Activated CD4-positive, alpha-beta memory T cell treated with anti-CD3 and anti-CD28 coated beads for 36 hours (primary cell): ENCODE data around the gene AAMP. TPM values are rescaled to one million over a fixed set of nuclear protein-coding genes. Genes with fewer than 3 reads are reported as not detected.
"Not testable (repeated sequence)": the region's sequence is repeated elsewhere in the genome, so short reads cannot be mapped to it uniquely, and the experiment has no call there.

Experiments
- CTCF ChIA-PET: fragments of 350-600 bp; sonication (Branson Sonifier 250); formaldehyde crosslinking; loops from one replicate; lab custom pipeline; 2021; ENCODE audit warnings: antibody characterized with exemption, inconsistent platforms; lab: Charles Lee
- POLR2A ChIA-PET: fragments of 350-600 bp; sonication (Branson Sonifier 250); formaldehyde crosslinking; loops from one replicate; lab custom pipeline; 2021; ENCODE audit warnings: antibody characterized with exemption; lab: Charles Lee
- DNase-seq: peaks from one replicate; pipeline ENCODE4 v3.0.0-alpha.2; 2020
- H3K27ac Mint-ChIP-seq: one replicate; pipeline ENCODE4 v1.8.0; 2021; ENCODE audit warnings: mixed read lengths
- H3K27me3 Mint-ChIP-seq: one replicate; pipeline ENCODE4 v1.8.0; 2021; ENCODE audit warnings: mixed read lengths
- H3K36me3 Mint-ChIP-seq: one replicate; pipeline ENCODE4 v1.8.0; 2021; ENCODE audit warnings: mixed read lengths
- H3K4me1 Mint-ChIP-seq: one replicate; pipeline ENCODE4 v1.8.0; 2021; ENCODE audit warnings: low read depth, mixed read lengths
- H3K4me3 Mint-ChIP-seq: one replicate; pipeline ENCODE4 v1.8.0; 2021; ENCODE audit warnings: mild to moderate bottlenecking, mixed read lengths
- H3K9me3 Mint-ChIP-seq: one replicate; pipeline ENCODE4 v1.8.0; 2021; ENCODE audit warnings: mixed read lengths
- intact Hi-C: fragments of 100-400 bp; cut with micrococcal nuclease; formaldehyde crosslinking; loops from one replicate; pipeline ENCODE4 v1.15.1; 2023
- total RNA-seq, 2 experiments: library from RNA; stranded (reverse); gene quantifications; one replicate each; pipeline ENCODE4 v1.2.3, GENCODE V29; 2021

AAMP gene
- 10 to 100 TPM; 60.8 to 65.6 TPM for total RNA-seq

DNA sequence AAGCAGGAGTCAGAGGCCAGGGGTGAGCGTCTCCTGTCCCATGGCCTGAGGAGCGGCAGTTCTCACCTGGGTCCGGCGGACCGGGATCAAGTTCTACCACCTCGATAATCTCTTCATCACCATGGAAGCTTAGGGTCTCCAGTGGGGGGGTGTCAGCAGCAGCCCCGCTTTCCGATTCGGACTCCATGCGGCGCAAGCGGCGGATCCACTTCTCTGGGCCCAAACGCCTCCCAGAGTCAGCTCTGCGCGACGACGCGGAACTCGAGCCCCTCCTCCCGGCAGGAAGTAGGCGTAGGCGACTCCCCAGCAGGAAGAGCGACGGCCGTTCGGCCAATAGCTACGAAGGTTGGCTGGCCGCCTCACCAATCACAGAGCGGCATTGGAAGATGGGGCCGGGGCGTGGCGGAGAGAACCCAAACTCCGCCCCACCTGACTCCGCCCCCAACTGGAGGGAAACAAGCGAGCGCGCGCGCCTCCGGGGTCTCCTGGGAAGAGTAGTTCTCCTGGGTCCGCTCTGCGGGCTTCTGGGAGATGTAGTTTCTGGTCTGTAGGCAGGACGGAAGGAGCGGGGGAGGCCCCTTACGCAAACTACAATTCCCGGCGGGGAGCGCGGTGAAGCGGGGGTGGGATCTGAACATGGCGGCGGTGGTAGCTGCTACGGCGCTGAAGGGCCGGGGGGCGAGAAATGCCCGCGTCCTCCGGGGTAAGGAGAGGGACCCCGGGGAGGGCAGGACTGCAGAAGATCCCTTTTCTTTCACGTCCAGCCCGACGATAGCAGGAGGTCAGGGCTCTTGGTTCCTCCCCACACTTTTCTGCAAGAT, at the start of gene AAMP, which contains the start of gene PNKD:
Gene AAMP (minus strand): TSS at position 238 of the 821 bp plus-strand sequence. CDS start 51 bp downstream, at position 187.
Gene PNKD (plus strand): TSS at position 620 of the 821 bp plus-strand sequence. CDS start 17 bp downstream, at position 637.
- peak within 1 kb of the TSS; percentile 84 for H3K4me3 Mint-ChIP-seq
- intact Hi-C loops: loop anchor here (1.0 to 5.0 kb wide), 10 partner anchors 13 to 1009 kb away; partner anchors contain the start of genes ARPC2, CNOT9, CXCR1 and DNAJB2
- H3K27me3 Mint-ChIP-seq: no peaks in the 10 kb centered on the region
- POLR2A ChIA-PET: interaction anchor here (0.6 to 8.4 kb wide), 7 partner anchors 17 to 389 kb away, joined by 3 to 115 read pairs (median 5); partner anchors contain the start of genes ARPC2, BCS1L, TMBIM1 and ZNF142
- H3K27ac Mint-ChIP-seq: peak within 1 kb of the TSS; percentile 82
- H3K4me1 Mint-ChIP-seq: peaks cover 29% of the 10 kb centered on the region
- H3K9me3 Mint-ChIP-seq: no peaks in the 10 kb centered on the region
- peaks cover 20% of the 10 kb centered on the region for H3K36me3 Mint-ChIP-seq
- DNase-seq: peak; percentile 100
- CTCF ChIA-PET: interaction anchor here (0.6 to 7.7 kb wide), 15 partner anchors 8 to 485 kb away, joined by 3 to 197 read pairs (median 5); partner anchors contain the start of genes CATIP and TMBIM1

- H3K9me3 Mint-ChIP-seq: no peaks in the 10 kb centered on the region
- POLR2A ChIA-PET: no interaction called here
- no peak overlapping the region for H3K27ac Mint-ChIP-seq
Measured at GRCh38 chr2:218318241-218318640, 48.3 kb upstream of the AAMP start.

GRCh38 chr2:218317835-218318234, 47.9 kb upstream of the AAMP start:
- Mint-ChIP-seq H3K36me3 (no peaks in the 10 kb centered on the region), H3K4me3 (no peak overlapping the region), H3K4me1 (peaks cover 30% of the 10 kb centered on the region), H3K9me3 (no peaks in the 10 kb centered on the region), H3K27ac (no peak overlapping the region), H3K27me3 (no peaks in the 10 kb centered on the region)
- intact Hi-C loops: loop anchor here (2.0 kb wide), 1 partner anchor 25 kb away; the partner anchor contains the start of gene TMBIM1
- DNase-seq: no peak
- CTCF ChIA-PET: interaction anchor here (0.6 to 1.7 kb wide), 4 partner anchors 25 to 330 kb away, joined by 3 to 10 read pairs (median 4); partner anchors contain the start of genes CATIP and TMBIM1
- POLR2A ChIA-PET: no interaction called here

More at GRCh38 chr2:218318241-218318640, 48.3 kb upstream of the AAMP start:
- H3K36me3 Mint-ChIP-seq: no peaks in the 10 kb centered on the region
- peaks cover 30% of the 10 kb centered on the region for H3K4me1 Mint-ChIP-seq
- CTCF ChIA-PET: interaction anchor here (1.3 to 1.7 kb wide), 3 partner anchors 26 to 38 kb away, joined by 3 to 10 read pairs (median 5); partner anchors contain the start of genes CATIP and TMBIM1
- H3K4me3 Mint-ChIP-seq: no peak overlapping the region
- DNase-seq: no peak
- intact Hi-C loops: no loop called here
- H3K27me3 Mint-ChIP-seq: no peaks in the 10 kb centered on the region

- Mint-ChIP-seq H3K4me1 (peaks cover 27% of the 10 kb centered on the region), H3K36me3 (no peaks in the 10 kb centered on the region), H3K4me3 (no peak overlapping the region), H3K9me3 (no peaks in the 10 kb centered on the region), H3K27ac (peak overlapping the region; percentile 84), H3K27me3 (no peaks in the 10 kb centered on the region)
- ChIA-PET CTCF (interaction anchor here (0.6 to 2.3 kb wide), 5 partner anchors 16 to 331 kb away, joined by 3 to 10 read pairs (median 5); partner anchors contain the start of genes CATIP and TMBIM1), POLR2A (no interaction called here)
- DNase-seq: no peak
- intact Hi-C loops: loop anchor here (2.0 kb wide), 1 partner anchor 24 kb away; the partner anchor contains the start of gene TMBIM1
Measured at GRCh38 chr2:218317303-218317630, 47.3 kb upstream of the AAMP start.

- intact Hi-C loops: no loop called here
- ChIA-PET POLR2A (no interaction called here), CTCF (interaction anchor here (0.7 to 2.3 kb wide), 4 partner anchors 9 to 81 kb away, joined by 3 to 8 read pairs (median 4); partner anchors contain the start of gene CATIP)
- no peaks in the 10 kb centered on the region for H3K9me3 Mint-ChIP-seq
- H3K27me3 Mint-ChIP-seq: no peaks in the 10 kb centered on the region
- no peak overlapping the region for H3K4me3 Mint-ChIP-seq
- no peak for DNase-seq
- H3K4me1 Mint-ChIP-seq: peaks cover 24% of the 10 kb centered on the region
- no peak overlapping the region for H3K27ac Mint-ChIP-seq
- no peaks in the 10 kb centered on the region for H3K36me3 Mint-ChIP-seq
Measured at GRCh38 chr2:218315397-218315796, 45.5 kb upstream of the AAMP start.

- POLR2A ChIA-PET, H3K27me3 Mint-ChIP-seq, H3K4me3 Mint-ChIP-seq, DNase-seq, H3K27ac Mint-ChIP-seq, H3K9me3 Mint-ChIP-seq, H3K36me3 Mint-ChIP-seq, intact Hi-C loops: not testable (repeated sequence)
- CTCF ChIA-PET: interaction anchor here (0.7 to 1.0 kb wide), 2 partner anchors 8 to 81 kb away, joined by 3 to 4 read pairs; no protein-coding TSS in a partner anchor
- peaks cover 24% of the 10 kb centered on the region for H3K4me1 Mint-ChIP-seq
Measured at GRCh38 chr2:218314764-218315163, 44.8 kb upstream of the AAMP start.

DNA sequence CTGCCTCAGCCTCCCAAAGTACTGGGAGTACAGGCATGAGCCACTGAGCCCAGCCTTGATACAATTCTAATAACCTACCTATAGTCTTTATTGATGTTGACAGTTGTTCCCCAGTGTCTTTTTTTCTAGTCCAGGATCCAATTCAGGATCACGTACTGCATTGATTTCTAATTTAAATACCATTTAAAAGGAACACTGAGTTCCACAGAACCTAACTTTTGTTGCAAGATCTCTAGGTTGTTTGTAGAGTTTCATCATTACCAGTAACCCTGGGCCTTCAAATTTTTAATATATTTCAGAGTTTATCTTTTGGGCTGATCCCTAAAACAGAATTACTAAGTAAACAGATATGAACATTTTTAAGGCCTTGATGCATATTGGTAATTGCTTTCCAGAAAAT, 43.4 kb upstream of the AAMP start:
- DNase-seq: no peak
- no peak overlapping the region for H3K4me3 Mint-ChIP-seq
- H3K27me3 Mint-ChIP-seq: no peaks in the 10 kb centered on the region
- POLR2A ChIA-PET: no interaction called here
- H3K4me1 Mint-ChIP-seq: peaks cover 24% of the 10 kb centered on the region
- H3K36me3 Mint-ChIP-seq: no peaks in the 10 kb centered on the region
- CTCF ChIA-PET: no interaction called here
- intact Hi-C loops: no loop called here
- no peak overlapping the region for H3K27ac Mint-ChIP-seq
- H3K9me3 Mint-ChIP-seq: no peaks in the 10 kb centered on the region

- POLR2A ChIA-PET: no interaction called here
- H3K9me3 Mint-ChIP-seq: no peaks in the 10 kb centered on the region
- H3K4me3 Mint-ChIP-seq: no peak overlapping the region
- DNase-seq: no peak
- H3K4me1 Mint-ChIP-seq: peaks cover 17% of the 10 kb centered on the region
- no peaks in the 10 kb centered on the region for H3K27me3 Mint-ChIP-seq
- no peak overlapping the region for H3K27ac Mint-ChIP-seq
- CTCF ChIA-PET: interaction anchor here (0.6 to 1.5 kb wide), 3 partner anchors 20 to 142 kb away, joined by 3 to 5 read pairs (median 3); partner anchors contain the start of gene CATIP
- H3K36me3 Mint-ChIP-seq: no peaks in the 10 kb centered on the region
- intact Hi-C loops: no loop called here
Measured at GRCh38 chr2:218312267-218312756, 42.4 kb upstream of the AAMP start.

- CTCF ChIA-PET: interaction anchor here (1.4 to 1.5 kb wide), 2 partner anchors 19 to 45 kb away, joined by 3 to 5 read pairs; partner anchors contain the start of gene CATIP
- H3K4me1 Mint-ChIP-seq: peaks cover 11% of the 10 kb centered on the region
- H3K9me3 Mint-ChIP-seq, H3K27ac Mint-ChIP-seq, DNase-seq, POLR2A ChIA-PET, H3K27me3 Mint-ChIP-seq, H3K4me3 Mint-ChIP-seq, intact Hi-C loops, H3K36me3 Mint-ChIP-seq: not testable (repeated sequence)
Measured at GRCh38 chr2:218311541-218312266, 41.8 kb upstream of the AAMP start.

DNA sequence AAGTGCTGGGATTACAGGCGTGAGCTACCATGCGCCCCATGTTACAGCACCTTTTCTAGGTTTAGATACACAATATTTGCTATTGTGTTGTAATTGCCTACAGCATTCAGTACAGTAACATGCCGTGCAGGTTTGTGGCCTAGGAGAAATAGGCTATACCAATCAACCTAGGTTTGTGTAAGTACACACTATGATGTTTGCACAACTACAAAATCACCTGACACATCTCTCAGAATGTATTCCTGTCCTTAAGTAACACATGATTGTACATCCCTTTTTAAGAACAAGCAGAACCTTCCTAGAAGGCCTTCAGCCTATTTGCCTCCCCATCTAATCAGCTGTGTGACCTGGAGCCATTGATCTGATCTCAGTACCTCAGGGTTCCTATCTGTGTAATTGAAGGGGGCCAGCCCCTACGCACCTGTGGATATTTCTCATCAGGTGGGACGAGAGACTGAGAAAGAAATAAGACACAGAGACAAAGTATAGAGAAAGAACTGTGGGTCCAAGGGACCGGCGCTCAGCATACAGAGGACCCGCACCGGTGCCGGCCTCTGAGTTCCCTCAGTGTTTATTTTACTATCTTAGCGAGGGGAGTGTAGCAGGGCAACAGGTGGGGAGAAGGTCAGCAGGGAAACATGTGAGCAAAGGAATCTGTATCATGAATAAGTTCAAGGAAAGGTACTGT, 41.1 kb upstream of the AAMP start:
- DNase-seq: no peak
- H3K27me3 Mint-ChIP-seq: no peaks in the 10 kb centered on the region
- intact Hi-C loops: no loop called here
- no peaks in the 10 kb centered on the region for H3K36me3 Mint-ChIP-seq
- ChIA-PET CTCF (interaction anchor here (1.4 kb wide), 1 partner anchor 45 kb away, joined by 3 read pairs; the partner anchor contains the start of gene CATIP), POLR2A (no interaction called here)
- H3K4me1 Mint-ChIP-seq: peaks cover 5% of the 10 kb centered on the region
- H3K9me3 Mint-ChIP-seq: no peaks in the 10 kb centered on the region
- no peak overlapping the region for H3K4me3 Mint-ChIP-seq
- H3K27ac Mint-ChIP-seq: no peak overlapping the region
